WTC11 (cell line): ENCODE results near the gene DUSP6. TPM values are rescaled to one million over a fixed set of nuclear protein-coding genes. Genes with fewer than 3 reads are reported as not detected.

Experiments
- ATAC-seq: fragments of 200-7000 bp; cut with Tn5 transposase; 2 replicates; pipeline ENCODE4 v1.10.0; 2021; ENCODE audit warnings: mild to moderate bottlenecking, moderate library complexity
- CTCF ChIA-PET: fragments of 300-600 bp; sonication (Branson Sonifier 250); formaldehyde crosslinking; loops from one replicate; lab custom pipeline; 2021; ENCODE audit warnings: antibody characterized with exemption; lab: Charles Lee
- POLR2A ChIA-PET: fragments of 350-600 bp; sonication (Branson Sonifier 250); formaldehyde crosslinking; loops from one replicate; lab custom pipeline; 2021; ENCODE audit warnings: antibody characterized with exemption; lab: Charles Lee
- DNase-seq: peaks from one replicate; pipeline ENCODE4 v3.0.0; 2021; ENCODE audit warnings: low spot score
- H3K27ac Mint-ChIP-seq: 2 replicates; pipeline ENCODE4 v1.8.0; 2021; ENCODE audit warnings: mixed read lengths
- H3K27me3 Mint-ChIP-seq: 2 replicates; pipeline ENCODE4 v1.8.0; 2021; ENCODE audit warnings: low read depth, mild to moderate bottlenecking, moderate library complexity, mixed read lengths
- H3K36me3 Mint-ChIP-seq: 2 replicates; pipeline ENCODE4 v1.8.0; 2021; ENCODE audit warnings: mixed read lengths
- H3K4me1 Mint-ChIP-seq: 2 replicates; pipeline ENCODE4 v1.8.0; 2022; ENCODE audit warnings: mixed read lengths
- H3K4me3 Mint-ChIP-seq: 2 replicates; pipeline ENCODE4 v1.8.0; 2021; ENCODE audit warnings: mild to moderate bottlenecking, moderate library complexity, mixed read lengths
- H3K9me3 Mint-ChIP-seq: 2 replicates; pipeline ENCODE4 v1.8.0; 2021; ENCODE audit warnings: mixed read lengths
- ATF3 ChIP-seq: sonication (generic); formaldehyde crosslinking; conservative IDR thresholded peaks from 2 replicates; pipeline ENCODE4 v1.8.1; 2022; ENCODE audit warnings: mild to moderate bottlenecking, missing genetic modification reagents
- CTCF ChIP-seq: fragments of 200-600 bp; IDR thresholded peaks from 2 replicates; pipeline ENCODE4 v1.8.0; 2022; ENCODE audit warnings: antibody characterized with exemption
- FOXK1 ChIP-seq: sonication (generic); formaldehyde crosslinking; IDR thresholded peaks from 2 replicates; pipeline ENCODE4 v1.8.0; 2022; ENCODE audit warnings: mild to moderate bottlenecking, moderate library complexity, missing genetic modification reagents
- HMGXB4 ChIP-seq: sonication (generic); formaldehyde crosslinking; IDR thresholded peaks from 2 replicates; pipeline ENCODE4 v1.8.1; 2023; ENCODE audit warnings: mild to moderate bottlenecking, moderate library complexity, missing genetic modification reagents
- IRF2 ChIP-seq: sonication (generic); formaldehyde crosslinking; IDR thresholded peaks from 2 replicates; pipeline ENCODE4 v1.8.0; 2022; ENCODE audit warnings: low read depth, missing genetic modification reagents, borderline replicate concordance
- NFATC4 ChIP-seq: fragments of 250-450 bp; sonication (Bioruptor Pico); IDR thresholded peaks from 2 replicates; pipeline ENCODE4 v1.9.0; 2021; ENCODE audit warnings: mild to moderate bottlenecking
- NFYB ChIP-seq: sonication (generic); formaldehyde crosslinking; conservative IDR thresholded peaks from 2 replicates; pipeline ENCODE4 v1.8.0; 2022; ENCODE audit warnings: low read depth, missing genetic modification reagents
- RELA ChIP-seq: sonication (generic); formaldehyde crosslinking; IDR thresholded peaks from 2 replicates; pipeline ENCODE4 v1.8.1; 2022; ENCODE audit warnings: missing genetic modification reagents, mild to moderate bottlenecking, borderline replicate concordance
- SOX15 ChIP-seq: fragments of 250-450 bp; sonication (Bioruptor Pico); IDR thresholded peaks from 2 replicates; pipeline ENCODE4 v1.9.0; 2021; ENCODE audit warnings: mild to moderate bottlenecking
- TCF7 ChIP-seq: sonication (generic); formaldehyde crosslinking; IDR thresholded peaks from 2 replicates; pipeline ENCODE4 v1.8.0; 2022; ENCODE audit warnings: mild to moderate bottlenecking, low read depth, missing genetic modification reagents, moderate library complexity
- ZMAT4 ChIP-seq: fragments of 250-450 bp; sonication (Bioruptor Pico); IDR thresholded peaks from 2 replicates; pipeline ENCODE4 v1.9.0; 2021; ENCODE audit warnings: mild to moderate bottlenecking
- ZNF138 ChIP-seq: sonication (generic); formaldehyde crosslinking; conservative IDR thresholded peaks from 2 replicates; pipeline ENCODE4 v1.8.1; 2022; ENCODE audit warnings: mild to moderate bottlenecking, moderate library complexity, missing genetic modification reagents
- ZNF281 ChIP-seq: sonication (generic); formaldehyde crosslinking; IDR thresholded peaks from 2 replicates; pipeline ENCODE4 v1.8.0; 2023; ENCODE audit warnings: mild to moderate bottlenecking, missing genetic modification reagents
- ZNF396 ChIP-seq: fragments of 250-450 bp; sonication (Bioruptor Pico); IDR thresholded peaks from 2 replicates; pipeline ENCODE4 v1.8.0; 2021; ENCODE audit warnings: mild to moderate bottlenecking, moderate library complexity, borderline replicate concordance
- ZNF416 ChIP-seq: fragments of 250-450 bp; sonication (Bioruptor Pico); IDR thresholded peaks from 2 replicates; pipeline ENCODE4 v1.9.0; 2021; ENCODE audit warnings: mild to moderate bottlenecking, inconsistent platforms
- ZNF532 ChIP-seq: fragments of 250-450 bp; sonication (Bioruptor Pico); IDR thresholded peaks from 2 replicates; pipeline ENCODE4 v1.9.0; 2021; ENCODE audit warnings: mild to moderate bottlenecking, borderline replicate concordance
- ZNF671 ChIP-seq: fragments of 250-450 bp; sonication (Bioruptor Pico); IDR thresholded peaks from 2 replicates; pipeline ENCODE4 v1.8.0; 2021; ENCODE audit warnings: mild to moderate bottlenecking
- total RNA-seq: library from RNA; stranded (reverse); gene quantifications from 3 replicates; pipeline ENCODE4 v1.2.3, GENCODE V29; 2021
- TF ChIP-seq, protein P1 (sequence below): fragments of 250-450 bp; sonication (Bioruptor Pico); IDR thresholded peaks from 2 replicates; pipeline ENCODE4 v1.9.0; 2021; ENCODE audit warnings: moderate library complexity, mild to moderate bottlenecking, inconsistent platforms, borderline replicate concordance

DUSP6 gene
- total RNA-seq, 1 experiment from 2014 or later, result 245 TPM

- Mint-ChIP-seq H3K4me3 (no peak overlapping the region), H3K4me1 (peaks cover 43% of the 10 kb centered on the region), H3K36me3 (no peaks in the 10 kb centered on the region), H3K27ac (no peak overlapping the region), H3K9me3 (no peaks in the 10 kb centered on the region), H3K27me3 (no peaks in the 10 kb centered on the region)
- DNase-seq (no peak), ATAC-seq (no peak)
- ChIA-PET CTCF (no interaction called here), POLR2A (no interaction called here)
- TF ChIP-seq RELA (no peak), IRF2 (CRISPR knock-in tag) (no peak), ZNF671 (CRISPR knock-in tag) (no peak), NFATC4 (CRISPR knock-in tag) (no peak), ATF3 (CRISPR knock-in tag) (no peak), TCF7 (CRISPR knock-in tag) (no peak), ZMAT4 (CRISPR knock-in tag) (no peak), ZNF138 (CRISPR knock-in tag) (no peak), CTCF (no peak), HMGXB4 (no peak), ZNF396 (no peak), FOXK1 (CRISPR knock-in tag) (no peak), ZNF281 (CRISPR knock-in tag) (no peak), ZNF532 (CRISPR knock-in tag) (no peak), NFYB (CRISPR knock-in tag) (no peak), SOX15 (CRISPR knock-in tag) (no peak), ZNF416 (CRISPR knock-in tag) (no peak)
- TF ChIP-seq, protein P1, sequence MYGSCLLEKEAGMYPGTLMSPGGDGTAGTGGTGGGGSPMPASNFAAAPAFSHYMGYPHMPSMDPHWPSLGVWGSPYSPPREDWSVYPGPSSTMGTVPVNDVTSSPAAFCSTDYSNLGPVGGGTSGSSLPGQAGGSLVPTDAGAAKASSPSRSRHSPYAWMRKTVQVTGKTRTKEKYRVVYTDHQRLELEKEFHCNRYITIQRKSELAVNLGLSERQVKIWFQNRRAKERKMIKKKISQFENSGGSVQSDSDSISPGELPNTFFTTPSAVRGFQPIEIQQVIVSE (CRISPR knock-in tag), result no peak
These were observed 11.4 kb downstream of the DUSP6 start for GRCh38 chr12:89340861-89341260.
